ENCODE measurements around the gene ACTG1. TPM values are rescaled to one million over a fixed set of nuclear protein-coding genes. Genes with fewer than 3 reads are reported as not detected.

ACTG1 gene
- total RNA-seq, 1 donor from 2014 or later, result 2,123 TPM

GRCh38 chr17:81494626-81495377 is 17.8 kb downstream of the ACTG1 start:
- DNase-seq, result no peak

DNA sequence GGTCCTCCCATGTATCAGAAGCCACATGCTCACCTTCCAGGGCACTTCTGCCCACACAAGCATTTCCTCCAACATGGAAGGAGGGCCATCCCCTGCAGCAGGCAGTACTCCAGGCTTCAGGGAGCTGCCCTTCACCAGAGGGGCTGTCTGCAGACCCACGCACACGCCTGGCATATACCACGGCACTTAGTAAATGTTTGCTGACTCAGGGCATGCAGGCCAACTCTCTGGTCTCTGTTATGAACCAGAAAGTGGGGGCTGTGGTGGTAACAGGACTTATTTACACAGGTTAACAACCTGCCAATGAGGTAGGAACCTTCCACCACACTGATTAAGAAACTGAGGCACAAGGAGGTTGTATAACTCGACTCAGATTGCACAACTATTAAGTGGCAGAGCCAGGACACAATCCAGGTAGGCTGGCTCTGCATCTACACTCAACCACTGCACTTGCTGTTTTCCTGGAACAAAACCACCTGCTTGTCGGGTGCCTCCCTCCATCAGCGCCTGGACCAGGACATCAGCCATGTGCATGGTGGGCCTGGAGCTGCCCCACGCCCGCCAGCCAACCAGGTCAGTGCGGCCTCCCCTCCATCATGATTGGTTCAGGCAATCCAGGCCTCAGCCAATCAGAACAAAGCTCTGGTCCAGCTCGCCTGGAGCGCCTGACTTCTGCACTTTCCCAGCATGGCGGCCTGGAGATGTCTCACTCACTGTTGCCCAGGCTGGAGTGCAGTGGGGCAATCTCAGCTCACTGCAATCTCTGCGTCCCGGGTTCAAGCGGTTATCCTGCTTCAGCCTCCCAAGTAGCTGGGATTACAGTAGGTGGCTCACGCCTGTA is 19.2 kb downstream of the ACTG1 start:
- DNase-seq, result no peak

DNA sequence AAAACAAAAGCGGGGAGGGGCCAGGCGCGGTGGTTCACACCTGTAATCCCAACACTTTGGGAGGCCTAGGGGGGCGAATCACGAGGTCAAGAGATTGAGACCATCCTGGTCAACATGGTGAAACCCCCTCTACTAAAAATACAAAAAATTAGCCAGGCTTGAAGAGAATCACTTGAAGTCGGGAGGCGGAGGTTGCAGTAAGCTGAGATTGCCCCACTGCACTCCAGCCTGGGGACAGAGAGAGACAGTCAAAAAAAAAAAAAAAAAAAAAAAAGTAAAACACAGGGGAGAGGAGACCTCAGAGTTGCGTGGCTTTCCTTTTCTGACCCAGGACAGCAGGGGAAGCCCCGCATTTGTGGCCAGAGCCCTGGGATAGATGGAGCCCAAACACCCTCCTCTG is 19.9 kb downstream of the ACTG1 start:
- DNase-seq, result no peak

- no peak for DNase-seq
Measured at GRCh38 chr17:81492202-81492601, 20.4 kb downstream of the ACTG1 start.

DNA sequence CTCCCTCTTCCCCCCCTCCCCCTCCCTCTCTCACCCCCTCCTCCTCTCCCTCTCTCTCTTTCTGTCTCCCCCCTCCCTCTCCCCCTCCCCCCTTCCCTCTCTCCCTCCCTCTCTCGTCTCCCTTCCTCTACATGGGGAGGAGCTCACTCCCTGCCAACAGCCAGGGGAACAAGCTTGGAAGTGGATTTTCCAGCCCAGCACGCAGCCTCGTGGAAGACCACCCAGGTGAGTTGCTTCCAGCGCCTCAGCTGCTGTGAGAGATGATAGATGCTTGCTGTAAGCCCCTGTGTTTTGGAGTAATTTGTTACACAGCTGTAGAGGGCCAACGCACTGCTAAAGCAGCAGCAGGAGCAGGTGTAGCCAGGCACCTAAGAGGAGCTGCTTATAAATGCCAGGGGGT is 20.8 kb downstream of the ACTG1 start:
- no peak for DNase-seq

- DNase-seq, result no peak
Measured at GRCh38 chr17:81491181-81491581, 21.4 kb downstream of the ACTG1 start.

- DNase-seq, result no peak
Measured at GRCh38 chr17:81489998-81490992, 22.3 kb downstream of the ACTG1 start.

GRCh38 chr17:81489012-81489997 is 23.3 kb downstream of the ACTG1 start:
- DNase-seq, result peak; percentile 39

DNA sequence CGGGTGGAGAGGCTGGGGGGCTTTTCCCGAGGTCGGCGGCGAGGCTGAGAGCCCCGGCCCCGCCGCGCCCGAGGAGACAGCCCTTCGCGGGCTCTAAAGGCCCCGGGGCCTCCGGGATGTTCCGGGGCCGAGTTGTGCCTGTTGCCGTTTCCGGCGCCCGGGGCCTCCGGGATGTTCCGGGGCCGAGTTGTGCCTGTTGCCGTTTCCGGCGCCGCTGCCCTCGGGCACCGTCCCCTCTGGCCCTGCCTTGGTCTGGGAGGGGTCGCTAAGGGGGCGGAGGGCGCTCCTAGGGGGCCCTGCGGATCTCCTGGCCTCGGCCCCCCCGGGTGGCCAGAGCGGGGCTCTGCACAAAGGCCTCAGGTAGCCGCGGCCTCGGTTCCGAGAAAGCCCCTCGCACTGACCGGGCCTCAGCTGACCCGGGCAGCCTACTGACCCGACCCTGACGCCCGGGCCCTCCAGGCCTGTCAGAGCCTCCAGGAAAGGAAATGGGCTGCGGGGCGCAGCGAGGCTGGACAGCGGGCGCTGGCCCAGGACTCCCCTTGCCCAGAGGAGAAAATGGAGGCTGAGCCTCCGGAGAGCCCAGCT is 24.2 kb downstream of the ACTG1 start:
- DNase-seq, result no peak

DNA sequence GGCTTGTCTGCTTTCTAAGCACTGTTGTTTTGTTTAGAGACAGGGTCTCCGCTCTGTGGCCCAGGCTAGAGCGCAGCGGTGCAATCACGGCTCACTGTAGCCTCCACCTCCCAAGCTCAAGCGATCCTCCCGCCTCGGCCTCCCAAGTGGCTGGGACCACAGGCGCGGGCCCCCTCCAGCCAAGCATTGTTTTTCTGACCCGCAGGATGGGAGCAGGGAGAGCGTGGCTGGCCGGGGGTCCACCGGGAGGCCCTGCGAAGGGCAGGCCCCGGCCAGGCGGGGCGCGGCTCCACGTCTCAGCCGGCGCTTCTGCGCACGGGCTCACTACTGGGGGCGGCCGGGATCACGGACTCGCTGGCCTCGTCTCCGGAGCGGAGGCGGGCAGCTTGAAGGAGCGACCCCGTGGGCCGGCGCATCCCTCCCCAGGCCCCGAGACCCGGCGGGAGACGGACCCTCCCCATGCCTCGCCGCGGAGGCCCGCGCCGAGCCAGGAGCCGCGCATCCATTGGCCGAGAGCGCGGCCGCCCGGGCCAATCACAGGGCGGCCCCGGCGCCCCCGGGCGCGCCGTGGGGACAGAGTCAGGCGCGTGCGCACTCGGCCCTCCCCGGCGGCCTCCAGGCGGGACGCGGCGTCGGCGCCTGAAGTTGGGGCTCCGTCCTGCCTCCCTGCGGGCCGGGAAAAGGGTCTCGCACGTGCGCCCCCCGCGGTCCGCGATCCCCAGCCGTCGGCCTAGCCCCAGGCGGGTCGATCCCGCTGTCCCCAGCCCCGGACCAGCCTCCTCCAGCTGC is 24.9 kb downstream of the ACTG1 start:
- DNase-seq, result peak; percentile 54

- DNase-seq, result no peak
Measured at GRCh38 chr17:81487089-81487486, 25.5 kb downstream of the ACTG1 start.

- peak; percentile 31 for DNase-seq
Measured at GRCh38 chr17:81486199-81486810, 26.3 kb downstream of the ACTG1 start.

- peak; percentile 85 for DNase-seq
Measured at GRCh38 chr17:81484195-81484979, 28.2 kb downstream of the ACTG1 start.

- no peak for DNase-seq
Measured at GRCh38 chr17:81483862-81484194, 28.8 kb downstream of the ACTG1 start.

GRCh38 chr17:81483085-81483861 is 29.3 kb downstream of the ACTG1 start:
- peak; percentile 29 for DNase-seq

GRCh38 chr17:81482673-81483072 is 29.9 kb downstream of the ACTG1 start:
- DNase-seq, result peak; percentile 24

DNA sequence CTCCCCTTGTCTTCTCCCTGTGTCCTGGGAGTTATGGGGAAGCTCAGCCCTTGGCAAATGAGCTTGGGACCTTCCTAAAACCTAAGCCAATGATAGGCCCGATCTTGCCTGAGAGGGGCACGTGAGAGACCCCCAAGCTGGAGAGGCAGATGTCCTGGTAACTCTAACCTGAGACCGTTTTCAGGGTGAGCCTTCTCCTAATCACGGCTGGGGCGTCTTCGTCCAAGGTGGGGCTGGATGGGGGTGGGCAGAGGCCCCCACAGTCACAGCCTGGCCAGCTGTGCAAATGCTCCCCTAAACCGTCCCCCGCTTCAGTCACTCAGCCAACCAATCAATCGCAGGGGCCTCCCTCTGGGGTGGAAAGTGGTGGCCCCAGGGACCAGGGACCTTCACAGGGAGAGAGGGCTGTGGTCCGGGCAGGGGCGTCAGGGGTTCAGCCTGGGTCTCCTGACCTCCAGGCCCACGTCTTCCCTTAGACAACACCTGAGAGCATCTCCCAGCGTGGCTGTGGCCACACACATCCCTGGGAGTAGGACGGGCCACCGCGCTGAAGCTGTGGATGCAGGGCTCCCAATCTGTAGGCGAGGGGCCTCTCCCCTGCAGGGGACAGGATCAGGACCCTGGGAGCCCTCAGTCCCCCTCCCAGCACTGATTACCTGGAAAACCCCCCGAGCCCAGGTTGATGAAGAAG is 30.6 kb downstream of the ACTG1 start:
- no peak for DNase-seq

Data from skin of body (tissue), 2 donors.